ENCODE measurements around the gene ARMC7. TPM values are rescaled to one million over a fixed set of nuclear protein-coding genes. Genes with fewer than 3 reads are reported as not detected.

ARMC7 gene
- total RNA-seq, 1 experiment from 2014 or later, result 43.2 TPM

GRCh38 chr17:75125984-75126383 is 16.2 kb downstream of the ARMC7 start:
- Histone ChIP-seq H3K27ac (ENCODE audit: low read depth, low read length) (peak overlapping the region; percentile 93), H3K4me2 (ENCODE audit: low read length) (peak overlapping the region; percentile 81)

More at GRCh38 chr17:75125984-75126383, 16.2 kb downstream of the ARMC7 start:
- Histone ChIP-seq H3K9me3 (ENCODE audit: control insufficient read depth in 1 of 2, insufficient read depth in 1 of 2, low read depth in 1 of 2, low read length in 2 of 2) (no peaks in the 10 kb centered on the region), H3K9me2 (ENCODE audit: insufficient read depth) (no peaks in the 10 kb centered on the region), H3K27me3 (ENCODE audit: insufficient read depth, low read length) (no peaks in the 10 kb centered on the region), H3K4me3 (replicated peaks in 1 of 2; ENCODE audit: low read depth in 1 of 2, low read length in 2 of 2) (no peak overlapping the region), H3K79me2 (ENCODE audit: insufficient read depth, low read length) (peaks cover 87% of the 10 kb centered on the region), H3K4me1 (ENCODE audit: control insufficient read depth in 1 of 2, insufficient read depth in 2 of 2, low read length in 2 of 2) (peaks cover 44 to 78% of the 10 kb centered on the region in 2 experiments), H3K36me3 (ENCODE audit: control insufficient read depth in 1 of 2, insufficient read depth in 2 of 2, low read length in 2 of 2) (peaks cover 0 to 31% of the 10 kb centered on the region in 2 experiments; a peak in 2 of 4 replicates), H4K20me1 (ENCODE audit: insufficient read depth) (no peaks in the 10 kb centered on the region), H2AFZ (ENCODE audit: low read depth, low read length, poor library complexity, severe bottlenecking) (no peak overlapping the region), H3K9ac (ENCODE audit: low read length) (peak overlapping the region; percentile 78)
- ChIA-PET POLR2A (interaction anchor here (1.8 to 5.0 kb wide), 3 partner anchors 12 to 73 kb away, joined by 4 to 44 read pairs (median 4); no protein-coding TSS in a partner anchor), RAD21 (ENCODE audit: low non-redundant PET in 1 of 2, low total read pairs in 2 of 2, uncharacterized antibody in 2 of 2, unreplicated experiment in 2 of 2) (no interaction called here), CTCF (interaction anchor here (5.6 kb wide), 1 partner anchor 12 kb away, joined by 75 read pairs; no protein-coding TSS in a partner anchor)
- intact Hi-C loops (cut with micrococcal nuclease), result loop anchor here (2.0 kb wide), 1 partner anchor 73 kb away; no protein-coding TSS in a partner anchor
- DNase-seq (ENCODE audit: low read depth, low spot score) (no peak), ATAC-seq (no peak)
- no TSS peak for BruUV-seq (replicated peaks)
- TF ChIP-seq EZH2 (IDR thresholded peaks at IDR 0.05) (no peak), ZBTB33 (IDR thresholded peaks at IDR 0.05; ENCODE audit: extremely low read depth, insufficient replicate concordance, low read length) (no peak), YY1 (IDR thresholded peaks at IDR 0.05; ENCODE audit: extremely low read depth, insufficient replicate concordance, low read depth, low read length) (no peak), SRF (IDR thresholded peaks at IDR 0.05; ENCODE audit: low read depth) (no peak), EGR1 (IDR thresholded peaks at IDR 0.05; ENCODE audit: low read depth) (no peak), SIN3A (IDR thresholded peaks at IDR 0.05; ENCODE audit: low read depth) (no peak), CBX3 (IDR thresholded peaks at IDR 0.05; ENCODE audit: low read depth) (no peak), TCF7L2 (IDR thresholded peaks at IDR 0.05; ENCODE audit: borderline replicate concordance, extremely low read depth, insufficient read depth, insufficient read length) (no peak), ZFX (IDR thresholded peaks at IDR 0.05) (no peak), SP1 (IDR thresholded peaks at IDR 0.05; ENCODE audit: low read depth) (no peak), ZNF274 (IDR thresholded peaks at IDR 0.05; ENCODE audit: low read depth, low read length) (no peak), MAX (IDR thresholded peaks at IDR 0.05) (no peak), CTCF (IDR thresholded peaks at IDR 0.05 in 2 of 3, conservative IDR thresholded peaks at IDR 0.05 in 1 of 3; ENCODE audit: borderline replicate concordance in 1 of 3, insufficient read depth in 1 of 3, low read depth in 2 of 3, low read length in 2 of 3) (no peak), POLR2A (IDR thresholded peaks at IDR 0.05; ENCODE audit: borderline replicate concordance, extremely low read depth, insufficient read depth, insufficient read length) (no peak), POLR2AphosphoS5 (IDR thresholded peaks at IDR 0.05; ENCODE audit: low read depth, low read length) (no peak), ELF1 (IDR thresholded peaks at IDR 0.05; ENCODE audit: borderline replicate concordance, low read depth) (no peak), CEBPB (IDR thresholded peaks at IDR 0.05; ENCODE audit: low read depth) (no peak)
- TF ChIP-seq, protein P1, sequence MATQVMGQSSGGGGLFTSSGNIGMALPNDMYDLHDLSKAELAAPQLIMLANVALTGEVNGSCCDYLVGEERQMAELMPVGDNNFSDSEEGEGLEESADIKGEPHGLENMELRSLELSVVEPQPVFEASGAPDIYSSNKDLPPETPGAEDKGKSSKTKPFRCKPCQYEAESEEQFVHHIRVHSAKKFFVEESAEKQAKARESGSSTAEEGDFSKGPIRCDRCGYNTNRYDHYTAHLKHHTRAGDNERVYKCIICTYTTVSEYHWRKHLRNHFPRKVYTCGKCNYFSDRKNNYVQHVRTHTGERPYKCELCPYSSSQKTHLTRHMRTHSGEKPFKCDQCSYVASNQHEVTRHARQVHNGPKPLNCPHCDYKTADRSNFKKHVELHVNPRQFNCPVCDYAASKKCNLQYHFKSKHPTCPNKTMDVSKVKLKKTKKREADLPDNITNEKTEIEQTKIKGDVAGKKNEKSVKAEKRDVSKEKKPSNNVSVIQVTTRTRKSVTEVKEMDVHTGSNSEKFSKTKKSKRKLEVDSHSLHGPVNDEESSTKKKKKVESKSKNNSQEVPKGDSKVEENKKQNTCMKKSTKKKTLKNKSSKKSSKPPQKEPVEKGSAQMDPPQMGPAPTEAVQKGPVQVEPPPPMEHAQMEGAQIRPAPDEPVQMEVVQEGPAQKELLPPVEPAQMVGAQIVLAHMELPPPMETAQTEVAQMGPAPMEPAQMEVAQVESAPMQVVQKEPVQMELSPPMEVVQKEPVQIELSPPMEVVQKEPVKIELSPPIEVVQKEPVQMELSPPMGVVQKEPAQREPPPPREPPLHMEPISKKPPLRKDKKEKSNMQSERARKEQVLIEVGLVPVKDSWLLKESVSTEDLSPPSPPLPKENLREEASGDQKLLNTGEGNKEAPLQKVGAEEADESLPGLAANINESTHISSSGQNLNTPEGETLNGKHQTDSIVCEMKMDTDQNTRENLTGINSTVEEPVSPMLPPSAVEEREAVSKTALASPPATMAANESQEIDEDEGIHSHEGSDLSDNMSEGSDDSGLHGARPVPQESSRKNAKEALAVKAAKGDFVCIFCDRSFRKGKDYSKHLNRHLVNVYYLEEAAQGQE (IDR thresholded peaks at IDR 0.05; ENCODE audit: low read depth), result no peak

All from HCT116 (cell line).